DOHH2 (cell line): Measurements from ENCODE around the gene NAP1L1.

Experiments
- H3F3A ChIP-seq: fragments of 200-600 bp; sonication (generic), shearing (Covaris generic); 2 replicates; pipeline ENCODE4 v1.6.0; 2016; ENCODE audit warnings: antibody characterized with exemption, mild to moderate bottlenecking; ENCODE audit not compliant: control insufficient read depth, insufficient read depth
- H3K27ac ChIP-seq: fragments of 200-600 bp; sonication (generic); 2 replicates; pipeline ENCODE4 v1.5.1; 2014; ENCODE audit warnings: low read depth, mild to moderate bottlenecking, low read length, moderate library complexity
- H3K27me3 ChIP-seq: fragments of 200-600 bp; sonication (generic); 2 replicates; pipeline ENCODE4 v1.6.1; 2014; ENCODE audit warnings: mild to moderate bottlenecking, low read length, mixed read lengths; ENCODE audit not compliant: control insufficient read depth
- H3K36me3 ChIP-seq: fragments of 200-600 bp; sonication (generic); 2 replicates; pipeline ENCODE4 v1.6.1; 2014; ENCODE audit warnings: mild to moderate bottlenecking, low read length, moderate library complexity, mixed read lengths; ENCODE audit not compliant: control insufficient read depth
- H3K4me1 ChIP-seq: fragments of 200-600 bp; sonication (generic); 2 replicates; pipeline ENCODE4 v1.6.1; 2014; ENCODE audit warnings: mild to moderate bottlenecking, low read length, mixed read lengths; ENCODE audit not compliant: control insufficient read depth
- H3K4me2 ChIP-seq: fragments of 200-600 bp; sonication (generic); 2 replicates; pipeline ENCODE4 v1.6.0; 2014; ENCODE audit warnings: mild to moderate bottlenecking, low read length, moderate library complexity
- H3K4me3 ChIP-seq: fragments of 200-600 bp; sonication (generic); 2 replicates; pipeline ENCODE4 v1.5.1; 2014; ENCODE audit warnings: mild to moderate bottlenecking, low read length, mixed read lengths
- H3K79me2 ChIP-seq: fragments of 200-600 bp; sonication (generic); 2 replicates; pipeline ENCODE4 v1.6.1; 2014; ENCODE audit warnings: mild to moderate bottlenecking, low read length, mixed read lengths; ENCODE audit not compliant: control insufficient read depth
- H3K9me2 ChIP-seq: fragments of 200-600 bp; sonication (generic); replicated peaks from 2 replicates; pipeline ENCODE4 v1.6.1; 2014; ENCODE audit warnings: mild to moderate bottlenecking, low read length, mixed read lengths; ENCODE audit not compliant: control insufficient read depth
- H3K9me3 ChIP-seq: fragments of 200-600 bp; sonication (generic); 2 replicates; pipeline ENCODE4 v1.6.1; 2014; ENCODE audit warnings: antibody characterized with exemption, low read length, mixed read lengths; ENCODE audit not compliant: control insufficient read depth, insufficient read depth
- H4K20me1 ChIP-seq: fragments of 200-600 bp; sonication (generic); 2 replicates; pipeline ENCODE4 v1.6.0; 2014; ENCODE audit warnings: low read depth, mild to moderate bottlenecking, antibody characterized with exemption, low read length, moderate library complexity; ENCODE audit not compliant: control insufficient read depth, insufficient read depth
- EZH2phosphoT487 ChIP-seq: fragments of 200-600 bp; sonication (generic); IDR thresholded peaks from 2 replicates; pipeline ENCODE4 v1.6.1; 2017; ENCODE audit warnings: borderline replicate concordance, mild to moderate bottlenecking, antibody characterized with exemption, low read length, moderate library complexity, mixed read lengths
- TF ChIP-seq, protein P1 (sequence below): fragments of 200-600 bp; sonication (generic); IDR thresholded peaks from one replicate; pipeline ENCODE4 v1.5.1; 2014; ENCODE audit warnings: antibody characterized with exemption, mild to moderate bottlenecking, low read depth, low read length; ENCODE audit not compliant: poor library complexity, severe bottlenecking

Gene NAP1L1

DNA sequence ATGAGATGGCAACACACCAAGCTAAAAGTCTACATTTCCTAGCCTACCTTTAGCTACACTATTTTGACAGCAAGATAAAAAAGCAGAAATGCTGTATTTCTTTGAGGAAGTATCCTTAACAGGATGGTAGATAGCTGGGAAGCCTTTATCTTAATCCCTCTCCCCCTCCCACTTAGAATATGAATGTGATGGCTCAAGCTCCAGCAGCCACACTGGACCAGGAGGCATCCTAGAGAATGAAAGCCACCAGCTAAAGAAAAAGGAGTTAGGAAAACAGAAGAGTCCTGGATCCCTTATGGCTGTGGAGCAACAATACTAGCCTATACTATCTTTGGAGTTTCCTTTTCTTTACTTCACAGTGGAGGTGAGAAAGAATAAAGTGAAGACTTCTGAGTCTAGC, 15.1 kb downstream of the NAP1L1 start:
- Histone ChIP-seq H3K79me2 (peaks cover 100% of the 10 kb centered on the region), H3K4me2 (no peak overlapping the region), H3K27ac (no peak overlapping the region), H3F3A (peaks cover 12% of the 10 kb centered on the region; the same call in 1 of the 2 replicates), H3K9me3 (peaks cover 4% of the 10 kb centered on the region; the same call in 1 of the 2 replicates), H3K27me3 (no peaks in the 10 kb centered on the region), H3K9me2 (no peaks in the 10 kb centered on the region), H3K4me1 (peaks cover 7% of the 10 kb centered on the region), H4K20me1 (peaks cover 35% of the 10 kb centered on the region), H3K36me3 (peaks cover 99% of the 10 kb centered on the region), H3K4me3 (no peak overlapping the region)
- TF ChIP-seq EZH2phosphoT487, result no peak
- TF ChIP-seq, protein P1, sequence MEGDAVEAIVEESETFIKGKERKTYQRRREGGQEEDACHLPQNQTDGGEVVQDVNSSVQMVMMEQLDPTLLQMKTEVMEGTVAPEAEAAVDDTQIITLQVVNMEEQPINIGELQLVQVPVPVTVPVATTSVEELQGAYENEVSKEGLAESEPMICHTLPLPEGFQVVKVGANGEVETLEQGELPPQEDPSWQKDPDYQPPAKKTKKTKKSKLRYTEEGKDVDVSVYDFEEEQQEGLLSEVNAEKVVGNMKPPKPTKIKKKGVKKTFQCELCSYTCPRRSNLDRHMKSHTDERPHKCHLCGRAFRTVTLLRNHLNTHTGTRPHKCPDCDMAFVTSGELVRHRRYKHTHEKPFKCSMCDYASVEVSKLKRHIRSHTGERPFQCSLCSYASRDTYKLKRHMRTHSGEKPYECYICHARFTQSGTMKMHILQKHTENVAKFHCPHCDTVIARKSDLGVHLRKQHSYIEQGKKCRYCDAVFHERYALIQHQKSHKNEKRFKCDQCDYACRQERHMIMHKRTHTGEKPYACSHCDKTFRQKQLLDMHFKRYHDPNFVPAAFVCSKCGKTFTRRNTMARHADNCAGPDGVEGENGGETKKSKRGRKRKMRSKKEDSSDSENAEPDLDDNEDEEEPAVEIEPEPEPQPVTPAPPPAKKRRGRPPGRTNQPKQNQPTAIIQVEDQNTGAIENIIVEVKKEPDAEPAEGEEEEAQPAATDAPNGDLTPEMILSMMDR, result no peak

DNA sequence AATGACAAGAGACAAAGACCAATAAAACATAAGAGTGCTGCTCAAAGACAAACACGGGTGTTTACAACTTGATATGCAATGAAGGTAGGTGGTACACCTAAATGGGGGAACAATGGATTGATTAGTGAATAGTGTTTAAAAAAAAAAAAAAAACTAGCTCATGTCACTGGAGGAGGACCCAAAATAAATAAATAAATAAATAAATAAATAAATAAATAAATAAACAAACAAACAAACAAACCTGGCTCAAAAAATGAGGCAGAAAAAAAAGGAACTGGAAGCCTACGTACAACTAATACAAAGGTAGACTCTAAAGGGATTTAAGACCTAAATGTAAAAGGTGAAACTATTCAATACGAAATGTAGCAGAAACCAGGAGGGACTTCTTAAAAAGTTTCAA, 18.6 kb downstream of the NAP1L1 start:
- Histone ChIP-seq H3F3A (peaks cover 12% of the 10 kb centered on the region; the same call in 1 of the 2 replicates), H3K4me2 (no peak overlapping the region), H3K4me1 (no peaks in the 10 kb centered on the region), H3K36me3 (peaks cover 99% of the 10 kb centered on the region), H3K9me2 (no peaks in the 10 kb centered on the region), H3K79me2 (peaks cover 100% of the 10 kb centered on the region), H3K27me3 (no peaks in the 10 kb centered on the region), H3K4me3 (no peak overlapping the region), H3K9me3 (peaks cover 4% of the 10 kb centered on the region; the same call in 1 of the 2 replicates), H4K20me1 (peaks cover 27% of the 10 kb centered on the region), H3K27ac (no peak overlapping the region)
- TF ChIP-seq, protein P1, result no peak
- TF ChIP-seq EZH2phosphoT487, result no peak

DNA sequence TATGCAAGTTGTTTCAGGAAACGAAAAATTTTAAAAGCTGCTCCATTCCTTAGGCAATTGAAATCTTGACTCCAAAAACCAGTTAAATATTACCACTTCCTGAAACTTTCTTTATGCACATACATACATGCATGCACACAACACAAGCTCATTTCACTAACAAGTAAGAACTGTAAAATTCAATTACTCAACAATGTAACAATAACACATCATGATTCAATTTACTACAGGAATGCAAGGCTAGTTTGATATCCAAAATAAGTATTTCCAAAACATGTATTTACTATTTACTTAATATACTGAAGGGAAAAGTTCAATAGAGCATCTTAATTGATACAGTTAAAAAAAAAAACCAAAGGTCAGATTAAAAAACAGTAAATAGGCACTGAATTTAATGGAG, 19.6 kb downstream of the NAP1L1 start:
- peaks cover 99% of the 10 kb centered on the region for H3K36me3 ChIP-seq
- H4K20me1 ChIP-seq, result peaks cover 27% of the 10 kb centered on the region

More for the DNA sequence above, 19.6 kb downstream of the NAP1L1 start:
- Histone ChIP-seq H3K9me2 (no peaks in the 10 kb centered on the region), H3K4me3 (no peak overlapping the region), H3K27me3 (no peaks in the 10 kb centered on the region), H3K4me1 (no peaks in the 10 kb centered on the region), H3K9me3 (peaks cover 4% of the 10 kb centered on the region; the same call in 1 of the 2 replicates), H3K27ac (no peak overlapping the region), H3K4me2 (no peak overlapping the region), H3F3A (peaks cover 9% of the 10 kb centered on the region; the same call in 1 of the 2 replicates), H3K79me2 (peaks cover 96% of the 10 kb centered on the region)
- no peak for TF ChIP-seq EZH2phosphoT487
- TF ChIP-seq, protein P1, result no peak
